ENCODE measurements around the gene NOSTRIN. TPM values are rescaled to one million over a fixed set of nuclear protein-coding genes. Genes with fewer than 3 reads are reported as not detected.

Gene NOSTRIN
- total and polyA plus RNA-seq, 4 donors, result 4.1 to 16.7 (median 8.5) TPM

DNA sequence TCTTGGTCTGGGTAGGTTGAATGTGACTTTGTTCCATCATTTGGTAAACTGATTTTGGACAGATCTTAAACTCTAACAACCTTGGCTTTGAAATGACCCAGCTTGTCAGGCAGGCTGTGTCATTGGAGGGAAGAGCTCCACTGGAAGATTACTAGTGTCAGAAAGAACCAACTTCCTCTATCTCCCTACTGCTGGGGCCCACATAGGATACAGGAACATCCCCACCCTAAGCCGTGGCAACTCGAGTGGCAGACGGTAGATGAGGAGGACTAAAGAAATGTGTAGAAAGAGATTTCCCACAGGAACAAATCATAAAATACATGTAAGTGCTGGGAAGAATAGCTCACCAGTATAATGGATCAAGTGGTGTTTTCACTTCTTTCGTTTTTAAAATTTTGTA is 94.3 kb downstream of the NOSTRIN start:
- H3K4me1 ChIP-seq (ENCODE audit: control insufficient read depth in 4 of 4, insufficient read depth in 4 of 4, low read length in 3 of 4), result peaks cover 2 to 18% (median 9%) of the 10 kb centered on the region in 4 donors
- H3K9ac ChIP-seq (ENCODE audit: low read depth in 1 of 2, low read length in 2 of 2), result no peak overlapping the region
- DNase-seq (ENCODE audit: low spot score), result no peak
- H3K27ac ChIP-seq (ENCODE audit: low read depth in 1 of 2, low read length in 2 of 2), result no peak overlapping the region
- no peaks in the 10 kb centered on the region for H3K27me3 ChIP-seq (ENCODE audit: control insufficient read depth in 4 of 4, insufficient read depth in 4 of 4, low read length in 3 of 4)
- WGBS, result 75% methylated on average over 4 of the region's 4 CpGs
- no peaks in the 10 kb centered on the region for H3K9me3 ChIP-seq (ENCODE audit: control insufficient read depth in 4 of 4, low read length in 3 of 4)
- TF ChIP-seq HNF4G (IDR thresholded peaks at IDR 0.05) (no peak), FOXA2 (IDR thresholded peaks at IDR 0.05) (no peak), SP1 (IDR thresholded peaks at IDR 0.05) (no peak), HNF4A (conservative IDR thresholded peaks at IDR 0.05) (no peak), TAF1 (conservative IDR thresholded peaks at IDR 0.05) (no peak), YY1 (IDR thresholded peaks at IDR 0.05) (no peak), JUND (IDR thresholded peaks at IDR 0.05) (no peak), EGR1 (IDR thresholded peaks at IDR 0.05; ENCODE audit: low read depth in 2 of 2) (no peak), MAX (IDR thresholded peaks at IDR 0.05) (no peak), RAD21 (IDR thresholded peaks at IDR 0.05) (no peak), RXRA (IDR thresholded peaks at IDR 0.05) (no peak), ATF3 (IDR thresholded peaks at IDR 0.05) (no peak), ZBTB33 (IDR thresholded peaks at IDR 0.05) (no peak), NR2F2 (IDR thresholded peaks at IDR 0.05) (no peak), FOXA1 (IDR thresholded peaks at IDR 0.05) (no peak), GABPA (IDR thresholded peaks at IDR 0.05 in 1 of 2, conservative IDR thresholded peaks at IDR 0.05 in 1 of 2) (no peak)
- TF ChIP-seq, protein P1, sequence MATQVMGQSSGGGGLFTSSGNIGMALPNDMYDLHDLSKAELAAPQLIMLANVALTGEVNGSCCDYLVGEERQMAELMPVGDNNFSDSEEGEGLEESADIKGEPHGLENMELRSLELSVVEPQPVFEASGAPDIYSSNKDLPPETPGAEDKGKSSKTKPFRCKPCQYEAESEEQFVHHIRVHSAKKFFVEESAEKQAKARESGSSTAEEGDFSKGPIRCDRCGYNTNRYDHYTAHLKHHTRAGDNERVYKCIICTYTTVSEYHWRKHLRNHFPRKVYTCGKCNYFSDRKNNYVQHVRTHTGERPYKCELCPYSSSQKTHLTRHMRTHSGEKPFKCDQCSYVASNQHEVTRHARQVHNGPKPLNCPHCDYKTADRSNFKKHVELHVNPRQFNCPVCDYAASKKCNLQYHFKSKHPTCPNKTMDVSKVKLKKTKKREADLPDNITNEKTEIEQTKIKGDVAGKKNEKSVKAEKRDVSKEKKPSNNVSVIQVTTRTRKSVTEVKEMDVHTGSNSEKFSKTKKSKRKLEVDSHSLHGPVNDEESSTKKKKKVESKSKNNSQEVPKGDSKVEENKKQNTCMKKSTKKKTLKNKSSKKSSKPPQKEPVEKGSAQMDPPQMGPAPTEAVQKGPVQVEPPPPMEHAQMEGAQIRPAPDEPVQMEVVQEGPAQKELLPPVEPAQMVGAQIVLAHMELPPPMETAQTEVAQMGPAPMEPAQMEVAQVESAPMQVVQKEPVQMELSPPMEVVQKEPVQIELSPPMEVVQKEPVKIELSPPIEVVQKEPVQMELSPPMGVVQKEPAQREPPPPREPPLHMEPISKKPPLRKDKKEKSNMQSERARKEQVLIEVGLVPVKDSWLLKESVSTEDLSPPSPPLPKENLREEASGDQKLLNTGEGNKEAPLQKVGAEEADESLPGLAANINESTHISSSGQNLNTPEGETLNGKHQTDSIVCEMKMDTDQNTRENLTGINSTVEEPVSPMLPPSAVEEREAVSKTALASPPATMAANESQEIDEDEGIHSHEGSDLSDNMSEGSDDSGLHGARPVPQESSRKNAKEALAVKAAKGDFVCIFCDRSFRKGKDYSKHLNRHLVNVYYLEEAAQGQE (IDR thresholded peaks at IDR 0.05), result no peak
- TF ChIP-seq, protein P2, sequence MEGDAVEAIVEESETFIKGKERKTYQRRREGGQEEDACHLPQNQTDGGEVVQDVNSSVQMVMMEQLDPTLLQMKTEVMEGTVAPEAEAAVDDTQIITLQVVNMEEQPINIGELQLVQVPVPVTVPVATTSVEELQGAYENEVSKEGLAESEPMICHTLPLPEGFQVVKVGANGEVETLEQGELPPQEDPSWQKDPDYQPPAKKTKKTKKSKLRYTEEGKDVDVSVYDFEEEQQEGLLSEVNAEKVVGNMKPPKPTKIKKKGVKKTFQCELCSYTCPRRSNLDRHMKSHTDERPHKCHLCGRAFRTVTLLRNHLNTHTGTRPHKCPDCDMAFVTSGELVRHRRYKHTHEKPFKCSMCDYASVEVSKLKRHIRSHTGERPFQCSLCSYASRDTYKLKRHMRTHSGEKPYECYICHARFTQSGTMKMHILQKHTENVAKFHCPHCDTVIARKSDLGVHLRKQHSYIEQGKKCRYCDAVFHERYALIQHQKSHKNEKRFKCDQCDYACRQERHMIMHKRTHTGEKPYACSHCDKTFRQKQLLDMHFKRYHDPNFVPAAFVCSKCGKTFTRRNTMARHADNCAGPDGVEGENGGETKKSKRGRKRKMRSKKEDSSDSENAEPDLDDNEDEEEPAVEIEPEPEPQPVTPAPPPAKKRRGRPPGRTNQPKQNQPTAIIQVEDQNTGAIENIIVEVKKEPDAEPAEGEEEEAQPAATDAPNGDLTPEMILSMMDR (IDR thresholded peaks at IDR 0.05; ENCODE audit: low read depth, low read length, missing input control), result no peak
- no peaks in the 10 kb centered on the region for H3K36me3 ChIP-seq (ENCODE audit: control insufficient read depth in 4 of 4, insufficient read depth in 3 of 4, low read depth in 1 of 4, low read length in 3 of 4)
- H3K4me3 ChIP-seq (ENCODE audit: low read depth in 1 of 3, low read length in 3 of 3), result no peak overlapping the region

All from liver (tissue), 9 donors.